ENCODE measurements around the gene EPG5.

DNA sequence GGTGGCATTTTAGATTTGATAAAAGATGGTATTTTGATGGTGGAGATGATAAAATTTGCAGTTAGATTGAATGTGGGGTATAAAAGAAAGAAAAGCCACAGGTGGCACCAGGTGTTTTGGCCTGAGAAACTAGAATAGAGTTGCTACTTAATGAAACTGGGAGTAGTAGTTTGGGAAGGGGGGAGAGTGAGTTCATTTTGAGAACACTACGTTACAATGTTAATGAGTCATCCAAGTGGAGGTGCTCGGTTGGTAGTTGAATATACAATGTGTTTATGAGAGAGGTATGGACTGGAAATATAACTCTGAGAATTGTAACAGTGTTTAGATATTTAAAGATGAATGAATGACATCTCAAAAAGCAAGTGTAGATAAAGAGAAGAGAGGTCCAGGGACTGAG lies 26.4 kb downstream of the EPG5 start:
- TF ChIP-seq, protein P1, sequence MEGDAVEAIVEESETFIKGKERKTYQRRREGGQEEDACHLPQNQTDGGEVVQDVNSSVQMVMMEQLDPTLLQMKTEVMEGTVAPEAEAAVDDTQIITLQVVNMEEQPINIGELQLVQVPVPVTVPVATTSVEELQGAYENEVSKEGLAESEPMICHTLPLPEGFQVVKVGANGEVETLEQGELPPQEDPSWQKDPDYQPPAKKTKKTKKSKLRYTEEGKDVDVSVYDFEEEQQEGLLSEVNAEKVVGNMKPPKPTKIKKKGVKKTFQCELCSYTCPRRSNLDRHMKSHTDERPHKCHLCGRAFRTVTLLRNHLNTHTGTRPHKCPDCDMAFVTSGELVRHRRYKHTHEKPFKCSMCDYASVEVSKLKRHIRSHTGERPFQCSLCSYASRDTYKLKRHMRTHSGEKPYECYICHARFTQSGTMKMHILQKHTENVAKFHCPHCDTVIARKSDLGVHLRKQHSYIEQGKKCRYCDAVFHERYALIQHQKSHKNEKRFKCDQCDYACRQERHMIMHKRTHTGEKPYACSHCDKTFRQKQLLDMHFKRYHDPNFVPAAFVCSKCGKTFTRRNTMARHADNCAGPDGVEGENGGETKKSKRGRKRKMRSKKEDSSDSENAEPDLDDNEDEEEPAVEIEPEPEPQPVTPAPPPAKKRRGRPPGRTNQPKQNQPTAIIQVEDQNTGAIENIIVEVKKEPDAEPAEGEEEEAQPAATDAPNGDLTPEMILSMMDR (IDR thresholded peaks at IDR 0.05) = no peak
- no peak for TF ChIP-seq ZFX (IDR thresholded peaks at IDR 0.05; ENCODE audit: borderline replicate concordance)
